HG03354 (cell line): ENCODE results near the gene HIVEP2.
A peak's percentile ranks its signal among the peaks of the same experiment; 100 is the strongest.

Experiments
- ATAC-seq: cut with Tn5 transposase; IDR thresholded peaks from one replicate; pipeline ENCODE4 v1.9.1; 2021; ENCODE audit warnings: mild to moderate bottlenecking; ENCODE audit not compliant: unreplicated experiment, poor library complexity, severe bottlenecking

HIVEP2 gene

DNA sequence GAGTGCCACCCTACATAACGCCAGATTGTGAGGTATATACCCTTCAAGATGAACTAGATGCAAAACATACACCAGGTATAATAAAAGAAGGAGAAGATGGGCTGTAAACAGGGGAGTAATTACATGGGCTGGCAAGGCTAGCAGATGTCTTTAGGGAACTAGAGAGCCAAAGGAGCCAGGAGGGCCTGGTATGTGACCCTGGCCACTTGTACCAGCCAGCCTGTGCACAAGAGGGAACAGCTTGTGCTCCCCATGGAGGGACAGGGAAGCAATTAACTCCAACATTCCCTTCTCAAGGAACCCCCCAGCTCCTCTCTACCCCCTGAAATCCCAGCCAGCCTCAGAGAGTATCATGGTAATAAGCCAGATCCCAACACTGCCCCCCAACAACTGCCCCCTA is 139.9 kb downstream of the HIVEP2 start:
- ATAC-seq = no peak

DNA sequence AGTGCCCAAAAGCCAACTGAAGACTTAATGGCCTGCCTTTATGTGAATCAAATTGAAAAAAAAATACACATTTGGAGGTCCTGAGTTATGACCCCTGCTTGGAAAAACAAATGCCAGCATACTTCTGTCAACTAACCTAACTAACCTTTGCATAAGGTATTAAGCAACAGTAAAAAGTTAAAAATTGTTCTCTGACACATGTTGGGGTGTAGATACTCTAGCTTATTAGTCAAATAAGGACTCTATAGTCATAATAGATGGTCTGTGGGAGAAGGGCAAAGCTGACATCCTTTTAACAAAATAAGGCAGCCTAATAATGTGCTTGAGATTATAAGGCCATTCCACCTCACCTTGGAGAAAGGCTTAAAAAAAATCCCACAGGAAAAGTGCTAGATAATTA is 140.5 kb downstream of the HIVEP2 start:
- no peak for ATAC-seq

DNA sequence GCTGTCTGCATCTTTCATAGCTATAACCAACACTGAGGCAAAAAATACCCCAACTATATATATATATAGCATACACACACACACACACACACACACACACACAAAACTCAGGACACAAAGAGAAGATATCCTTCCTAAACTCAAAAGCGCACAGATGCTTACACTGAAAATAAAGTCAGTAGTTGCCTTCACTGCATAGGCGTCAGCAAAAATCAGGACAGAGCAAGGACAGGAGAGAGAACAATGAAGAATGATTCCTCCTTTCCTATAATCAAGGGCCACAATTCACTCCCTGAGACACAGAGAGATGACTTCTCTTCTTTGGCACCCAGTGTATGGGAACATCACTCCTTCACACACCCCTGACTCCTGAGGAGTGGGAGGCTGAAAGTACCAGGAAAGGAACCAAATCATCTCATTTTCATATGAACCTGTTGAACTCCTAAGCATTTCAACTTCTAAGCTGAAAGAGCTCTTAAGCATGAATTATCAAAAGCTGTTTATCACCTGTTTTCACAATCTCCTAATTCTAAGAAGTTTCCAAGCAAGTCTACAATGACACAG is 141.4 kb downstream of the HIVEP2 start:
- ATAC-seq = no peak

DNA sequence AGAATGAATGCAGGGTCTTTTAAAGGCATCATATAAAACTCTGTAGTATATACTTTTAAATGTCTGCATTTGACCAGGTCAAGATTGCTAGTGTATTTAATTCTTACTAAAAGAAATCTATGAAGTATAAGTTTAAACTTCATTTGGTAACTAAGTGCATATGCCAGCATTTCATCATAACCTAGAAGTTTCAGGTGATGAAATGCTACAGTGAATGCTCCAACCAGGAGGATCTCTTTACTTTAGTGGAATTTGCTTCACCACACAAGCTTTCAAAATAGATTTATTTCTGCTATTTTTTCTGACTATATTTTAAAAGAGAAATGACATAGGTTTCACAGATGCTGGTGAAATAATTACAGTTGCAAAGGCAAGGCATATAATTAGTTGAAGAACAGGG is 141.9 kb downstream of the HIVEP2 start:
- no peak for ATAC-seq

DNA sequence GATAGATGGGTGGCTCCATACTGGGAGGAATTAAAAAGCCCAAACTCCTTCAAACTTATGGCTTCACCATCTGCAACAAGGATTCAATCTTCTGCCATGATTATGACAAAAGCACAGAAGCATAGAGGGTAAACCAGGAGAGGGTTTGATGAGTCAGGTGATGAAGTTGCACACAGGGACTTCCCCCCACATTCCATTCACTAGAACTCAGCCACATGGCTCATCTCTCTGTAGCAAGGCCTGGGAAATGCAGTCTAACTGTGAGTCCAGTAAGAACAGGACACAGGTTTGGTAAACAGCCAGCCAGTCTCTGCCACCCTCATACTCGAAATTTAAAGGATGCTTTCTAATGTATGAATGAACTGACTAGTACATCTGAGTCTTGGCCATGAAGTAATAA is 142.9 kb downstream of the HIVEP2 start:
- ATAC-seq = no peak

DNA sequence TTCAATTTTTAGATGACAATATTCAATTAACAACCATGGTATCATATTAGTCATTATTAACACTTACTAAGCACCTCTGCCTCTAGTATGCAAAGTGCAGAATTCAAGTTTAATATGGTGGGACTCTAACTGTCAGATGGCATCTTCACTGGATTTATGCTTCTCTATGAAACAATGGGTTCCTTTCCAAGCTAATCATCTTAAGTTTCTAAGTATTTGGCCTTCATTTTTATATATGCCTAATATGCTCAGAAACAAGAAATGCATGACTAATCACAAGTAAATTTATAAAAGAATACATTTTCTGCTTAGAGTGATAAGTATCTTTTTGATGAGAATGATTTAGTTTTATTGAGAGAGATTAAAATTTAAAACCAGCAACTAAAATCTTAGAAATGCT is 144.7 kb downstream of the HIVEP2 start:
- no peak for ATAC-seq

DNA sequence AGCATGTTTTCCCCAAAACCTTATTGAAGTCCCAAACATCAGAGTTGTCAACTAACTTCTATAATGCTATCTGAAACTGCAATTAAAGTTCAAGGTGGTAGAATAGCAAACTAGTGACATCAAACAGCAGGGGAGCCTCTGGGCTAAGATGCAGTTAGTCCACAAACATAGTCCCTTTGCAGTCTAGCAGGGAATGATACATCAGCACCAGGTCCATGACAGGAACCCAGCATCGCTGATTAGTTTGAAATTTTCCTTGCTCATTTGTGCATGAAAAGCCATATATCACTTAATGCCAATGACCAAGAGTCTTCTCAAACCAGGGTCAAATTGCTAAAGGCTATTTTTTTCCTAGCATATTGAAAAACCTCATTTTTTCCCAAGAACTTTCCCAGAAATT is 145.3 kb downstream of the HIVEP2 start:
- no peak for ATAC-seq

DNA sequence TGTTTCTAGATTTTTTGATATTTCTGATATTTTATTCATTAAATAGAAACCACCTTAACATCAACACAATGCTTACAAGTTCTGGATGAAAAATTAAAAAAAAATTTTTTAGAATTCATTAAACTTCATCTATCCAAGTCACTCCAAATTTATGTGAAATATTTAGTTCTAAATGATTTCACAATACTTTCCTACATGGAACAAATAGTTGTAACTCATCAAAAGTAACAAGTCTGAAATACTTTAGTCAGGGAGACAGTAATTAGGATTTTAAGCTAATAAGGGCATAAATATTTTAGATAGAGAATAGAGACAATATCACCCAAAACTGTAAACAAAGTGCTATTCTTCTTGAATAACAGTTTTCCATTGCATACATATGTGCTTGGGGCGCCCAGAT is 147.8 kb downstream of the HIVEP2 start:
- no peak for ATAC-seq

DNA sequence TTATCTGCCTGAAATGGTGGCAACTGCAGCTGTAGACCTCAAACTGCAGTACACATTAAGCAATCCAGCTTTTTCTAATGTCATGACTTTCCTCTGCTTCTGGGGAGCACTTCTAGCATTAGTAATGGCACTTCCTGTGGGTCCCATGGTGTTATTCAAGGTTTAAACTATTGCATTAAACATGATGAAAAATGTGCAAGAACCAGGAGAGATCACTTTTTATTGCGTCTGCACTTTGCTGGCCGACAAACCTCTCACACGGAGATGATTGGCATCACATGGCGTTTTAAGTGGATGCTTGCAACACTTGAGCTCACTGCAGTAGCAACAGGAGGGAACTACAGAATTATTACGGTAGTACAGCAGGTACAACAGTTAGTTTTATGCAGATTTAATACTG is 148.4 kb downstream of the HIVEP2 start:
- no peak for ATAC-seq

DNA sequence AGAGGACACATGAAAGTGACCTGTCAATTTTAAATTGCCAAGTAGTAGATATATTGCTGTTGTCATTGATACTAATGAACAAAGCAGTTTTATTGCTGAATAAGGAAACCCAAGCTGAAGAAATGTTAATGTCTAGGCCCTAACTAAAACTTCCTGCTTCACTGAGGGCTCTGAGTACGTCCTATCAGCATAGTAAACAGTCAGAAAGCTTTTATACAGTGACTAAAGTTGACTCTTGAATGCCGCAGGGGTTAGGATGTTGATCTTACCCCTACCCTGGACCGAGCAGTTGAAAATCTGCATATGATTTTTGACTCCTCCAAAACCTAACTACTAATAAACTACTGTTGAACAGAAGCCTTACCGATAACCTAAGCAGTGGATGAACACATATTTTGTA is 149.0 kb downstream of the HIVEP2 start:
- no peak for ATAC-seq

DNA sequence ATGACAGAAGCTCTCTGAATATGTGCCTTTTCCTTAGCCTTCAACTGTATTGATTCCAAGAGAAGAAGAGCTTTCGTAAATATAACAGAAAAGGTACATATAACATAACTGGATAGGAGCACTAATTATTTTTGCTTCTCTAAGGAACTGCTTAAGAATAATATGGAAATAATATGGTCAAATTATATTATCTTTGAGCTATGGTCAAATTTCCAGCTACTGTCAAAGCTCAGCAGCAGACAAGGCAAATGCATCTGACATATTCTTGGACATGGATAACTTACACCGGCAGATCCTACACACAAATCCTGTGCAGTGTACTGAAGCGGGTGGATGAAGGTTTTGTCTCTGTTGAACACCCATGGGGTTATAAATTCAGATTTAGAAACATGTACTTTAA is 150.6 kb downstream of the HIVEP2 start:
- ATAC-seq = no peak

DNA sequence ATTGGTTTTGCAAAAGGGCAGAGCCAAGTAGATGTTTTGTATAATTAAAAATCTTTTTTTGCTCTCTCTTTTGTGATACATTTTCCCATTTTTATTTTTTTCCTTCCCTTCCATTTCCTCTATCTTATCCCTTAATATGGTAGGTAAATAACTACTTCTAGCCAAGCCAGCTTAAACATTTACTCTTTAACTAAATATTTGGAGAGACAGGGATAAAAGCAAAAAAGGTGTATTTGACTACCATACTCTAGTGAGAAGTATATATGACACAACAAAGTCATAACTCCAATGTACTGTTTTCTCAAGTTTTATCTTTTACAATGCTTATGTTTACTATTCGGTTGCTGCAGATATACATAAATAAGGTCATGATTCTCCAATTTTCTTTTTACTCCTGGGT is 154.7 kb downstream of the HIVEP2 start:
- ATAC-seq = no peak

DNA sequence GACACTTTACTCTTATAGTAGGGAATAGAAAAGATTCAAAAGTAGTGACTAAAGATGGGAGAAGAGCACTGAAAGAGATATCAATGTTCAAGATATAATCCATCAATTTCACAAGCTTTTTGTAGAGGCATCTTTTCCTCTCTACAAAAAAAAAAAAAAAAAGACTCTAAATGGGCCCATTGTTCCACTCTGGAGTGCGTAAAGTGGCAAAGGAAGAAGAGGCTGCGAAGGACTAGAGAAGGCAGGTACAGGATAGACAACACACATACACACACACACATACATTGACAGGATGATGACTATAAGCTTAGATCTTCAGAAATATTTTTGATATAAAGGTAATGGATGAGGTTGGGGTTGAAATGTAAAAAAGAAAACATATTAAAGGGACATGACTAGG is 157.6 kb downstream of the HIVEP2 start:
- no peak for ATAC-seq

DNA sequence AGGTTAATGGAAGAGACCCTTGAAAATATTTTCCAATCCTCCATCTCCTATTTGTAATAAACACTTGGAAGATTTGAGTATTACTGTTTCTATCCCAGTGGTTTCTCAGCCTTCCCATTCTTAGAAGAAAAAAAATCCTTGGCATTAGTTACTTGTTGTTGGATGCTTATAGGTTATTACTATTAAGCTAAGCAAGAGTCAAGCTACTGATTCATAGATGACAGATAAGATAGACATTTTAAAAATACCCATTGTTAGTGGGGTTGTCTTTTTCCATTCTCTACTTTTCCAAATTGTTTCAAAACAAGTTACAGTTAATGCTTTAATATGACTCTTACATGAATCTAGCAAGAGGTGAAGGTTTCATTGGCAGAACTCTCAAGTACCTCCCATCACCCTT is 158.5 kb downstream of the HIVEP2 start:
- ATAC-seq = no peak

DNA sequence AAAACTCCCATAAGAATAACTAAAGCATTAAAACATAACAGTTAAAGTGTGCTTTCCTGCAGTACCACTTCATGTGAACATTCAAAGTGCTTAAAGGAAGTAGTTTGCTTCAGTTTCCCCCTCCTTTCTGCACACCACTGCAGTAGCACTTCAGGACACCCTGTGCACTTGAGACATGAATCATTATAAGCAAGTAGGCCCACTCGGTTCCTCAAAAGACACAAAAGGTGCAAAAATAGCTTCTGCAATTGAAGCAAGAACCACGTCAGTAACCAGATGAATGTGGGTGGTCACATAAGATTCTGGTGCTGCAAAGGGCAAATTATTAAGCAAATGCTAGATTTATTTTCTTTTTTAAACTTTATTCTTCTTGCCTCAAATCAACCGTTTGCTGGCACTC is 160.6 kb downstream of the HIVEP2 start:
- peak; percentile 99 for ATAC-seq

DNA sequence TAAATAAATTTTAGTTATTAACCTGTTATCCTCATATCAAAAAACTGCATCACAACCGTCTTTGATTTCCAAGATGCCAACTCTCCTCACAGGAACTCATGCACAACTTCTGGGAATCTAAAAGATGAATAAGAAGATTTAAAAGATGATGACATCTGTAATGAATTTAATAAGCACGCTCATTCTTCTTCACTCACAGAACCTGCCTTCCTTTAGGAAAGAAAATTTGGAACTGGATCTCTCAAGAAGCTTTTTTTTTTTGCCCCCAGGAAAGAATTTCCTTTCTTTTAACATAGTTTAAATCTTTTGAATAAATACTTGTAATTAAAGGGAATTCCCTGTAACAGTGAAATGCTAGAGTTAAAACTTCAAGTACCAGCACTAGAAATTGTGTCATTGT is 161.5 kb downstream of the HIVEP2 start:
- no peak for ATAC-seq

DNA sequence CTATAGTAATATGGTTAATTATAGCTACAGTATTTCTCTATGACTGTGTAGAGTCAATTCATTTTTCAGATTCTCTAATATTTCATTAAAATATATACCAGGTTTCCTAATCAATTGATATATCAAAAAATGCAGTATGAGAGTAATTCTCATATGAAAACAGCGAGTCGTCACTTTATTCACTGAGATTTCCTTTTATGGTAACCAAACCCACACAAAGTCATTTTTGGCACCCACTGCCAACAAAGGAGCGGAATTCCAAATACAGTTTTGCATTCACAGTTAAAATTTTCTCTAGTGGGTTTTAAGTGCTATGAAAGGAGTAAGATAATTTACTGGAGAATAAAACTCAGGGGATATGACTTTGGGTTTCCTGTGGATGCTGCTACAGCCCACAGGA is 163.8 kb downstream of the HIVEP2 start:
- ATAC-seq = no peak

DNA sequence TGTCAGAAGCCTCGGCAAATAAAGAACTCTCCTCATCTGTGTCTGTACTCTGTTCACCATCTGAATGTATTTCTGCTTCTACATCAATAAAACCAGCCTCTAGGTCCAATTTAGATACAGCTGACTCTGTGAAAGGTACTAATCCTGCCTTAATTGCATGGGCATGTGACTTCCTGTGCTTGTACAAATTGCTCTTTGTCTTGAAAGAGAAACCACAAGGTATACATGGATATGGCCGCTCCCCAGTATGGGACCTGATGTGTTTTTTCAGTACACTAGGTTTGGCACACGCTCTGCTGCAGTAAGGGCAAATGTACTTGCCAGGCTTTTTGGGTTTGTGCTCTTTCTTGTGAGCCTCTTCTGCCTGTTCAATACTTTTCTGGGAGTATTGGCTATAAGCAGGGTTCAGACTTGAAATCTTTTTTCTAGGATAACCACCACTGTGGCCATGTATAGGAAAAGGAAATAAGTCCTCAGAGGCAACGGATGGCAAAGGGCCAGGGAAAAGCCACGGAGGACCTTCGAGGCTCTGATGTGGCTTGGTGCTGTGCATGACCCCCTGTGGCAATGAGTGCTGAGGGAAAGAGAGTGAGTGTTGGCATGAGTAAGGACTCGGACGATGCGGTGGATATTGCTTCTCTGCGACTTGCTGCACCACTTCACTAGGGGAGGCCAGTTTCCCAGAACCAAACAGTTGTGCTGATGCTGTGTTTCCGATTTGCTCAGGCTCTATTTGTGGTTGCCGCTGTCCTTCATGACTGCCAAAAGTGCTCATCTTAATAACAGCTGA is 170.9 kb downstream of the HIVEP2 start:
- no peak for ATAC-seq

DNA sequence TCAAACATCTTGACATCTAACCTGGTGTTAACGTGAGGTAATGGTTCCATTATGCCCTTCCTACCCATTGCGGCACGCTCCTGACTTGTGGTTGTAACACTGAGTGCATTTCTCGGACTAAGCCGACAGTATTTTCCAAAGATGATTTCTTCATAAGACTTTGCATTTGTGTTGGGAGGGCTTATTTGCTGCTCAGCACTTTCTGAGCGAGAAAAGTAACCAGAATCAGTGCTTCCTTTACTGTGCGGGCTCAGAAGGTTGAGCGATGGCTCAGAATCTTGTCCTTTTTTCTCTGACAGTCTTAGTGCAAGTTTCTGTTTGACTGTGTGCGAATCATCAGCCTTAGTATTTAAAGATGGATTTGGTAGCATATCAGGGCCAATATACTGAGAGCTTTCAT is 171.7 kb downstream of the HIVEP2 start:
- ATAC-seq = no peak

DNA sequence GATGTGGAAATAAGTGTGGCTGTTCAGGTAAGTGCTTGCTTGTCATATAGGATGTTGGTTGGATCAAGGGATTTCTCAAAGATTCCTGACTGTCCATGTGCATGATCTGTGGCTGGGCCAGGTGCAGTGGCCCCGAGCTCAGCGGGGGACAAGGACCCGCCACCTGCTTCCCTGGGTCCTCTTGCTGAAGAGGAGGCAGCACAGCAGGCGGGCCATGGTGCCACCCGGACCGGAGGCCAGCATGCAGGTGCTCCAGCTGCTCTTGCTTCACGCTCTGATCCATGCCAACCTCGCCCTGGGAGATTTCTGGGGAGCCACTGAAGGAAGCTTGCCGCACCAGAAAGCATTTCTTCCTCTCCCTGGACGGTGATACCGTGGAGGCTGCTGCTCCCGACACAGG is 173.8 kb downstream of the HIVEP2 start:
- ATAC-seq = no peak

DNA sequence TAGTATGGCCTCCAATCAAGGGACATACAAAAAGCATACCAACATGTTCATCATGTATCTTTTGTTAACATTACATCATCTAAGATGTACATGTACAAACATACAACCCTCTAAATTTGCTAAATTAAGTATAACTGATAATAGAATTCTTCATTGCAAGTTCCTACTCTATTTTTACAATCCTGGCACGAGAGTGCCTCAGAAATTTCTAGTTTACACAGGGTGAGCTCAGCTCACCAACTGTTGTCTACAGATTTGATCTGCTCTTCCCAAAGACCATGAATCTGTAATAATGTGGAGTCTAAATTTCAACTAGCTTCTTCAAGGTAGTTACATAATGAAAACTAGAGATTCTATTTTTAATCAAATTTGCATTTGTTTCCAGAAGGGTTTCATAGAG is 179.7 kb downstream of the HIVEP2 start:
- no peak for ATAC-seq

DNA sequence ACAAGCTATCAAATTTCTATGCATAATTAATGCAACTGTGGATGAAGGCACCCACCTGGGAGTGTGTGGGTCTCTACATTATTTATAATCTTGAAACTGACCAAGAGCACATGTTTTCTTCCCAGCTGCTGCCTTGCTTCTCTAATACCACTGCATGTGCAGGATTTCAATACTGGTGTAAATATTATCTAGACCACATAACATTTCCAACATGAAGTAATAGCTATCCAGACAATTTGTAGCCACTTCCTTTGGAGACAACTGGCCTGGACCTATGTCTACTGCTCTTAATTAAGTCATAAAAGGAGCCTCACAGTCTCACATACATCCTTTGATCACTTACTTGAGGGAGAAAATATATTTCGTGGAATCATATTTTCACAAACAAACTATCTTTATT is 180.7 kb downstream of the HIVEP2 start:
- no peak for ATAC-seq
